SK-N-SH (cell line): ENCODE data around the gene MPDU1. TPM values are rescaled to one million over a fixed set of nuclear protein-coding genes. Genes with fewer than 3 reads are reported as not detected.

Experiments
- CTCF ChIA-PET: fragments of 300-600, 350-600 bp; formaldehyde crosslinking; extraction: SDS; loops from one replicate; lab custom pipeline; 2021; lab: Yijun Ruan, JAX
- POLR2A ChIA-PET: fragments of 350-600 bp; sonication (Branson Sonifier 250); formaldehyde crosslinking; extraction: SDS; loops from one replicate; lab custom pipeline; 2020; ENCODE audit warnings: antibody characterized with exemption, inconsistent platforms; lab: Yijun Ruan, JAX
- DNase-seq: peaks from one replicate; pipeline ENCODE4 v3.0.0; 2012
- H2AFZ ChIP-seq: fragments of 200-600 bp; sonication (generic); 2 replicates; pipeline ENCODE4 v1.8.1; 2016; ENCODE audit warnings: antibody characterized with exemption, mild to moderate bottlenecking, low read depth
- H3F3A ChIP-seq: fragments of 200-600 bp; sonication (generic); replicated peaks from 2 replicates; pipeline ENCODE3; 2016; ENCODE audit warnings: antibody characterized with exemption, mild to moderate bottlenecking; ENCODE audit not compliant: insufficient read depth
- H3K27ac ChIP-seq, 2 experiments: fragments of 200-500 bp in 1 of 2; fragments of 200-600 bp in 1 of 2; sonication (Bioruptor generic) in 1 of 2; sonication (generic), shearing (Covaris generic) in 1 of 2; 2 replicates each; pipeline versions ENCODE4 v1.5.1 to v1.6.1; 2014 to 2016; ENCODE audit warnings: low read depth in 2 of 2, inconsistent platforms in 1 of 2, low read length in 1 of 2, mild to moderate bottlenecking in 1 of 2, mixed read lengths in 1 of 2
- H3K27me3 ChIP-seq: fragments of 200-600 bp; sonication (generic), shearing (Covaris generic); 2 replicates; pipeline ENCODE4 v1.6.1; 2016; ENCODE audit warnings: mixed run types; ENCODE audit not compliant: insufficient read depth
- H3K36me3 ChIP-seq, 2 experiments: fragments of 200-500 bp in 1 of 2; fragments of 200-600 bp in 1 of 2; sonication (Bioruptor generic) in 1 of 2; sonication (generic) in 1 of 2; replicated peaks in 1 of 2; 2 replicates each; pipeline versions ENCODE3 to v1.5.1; 2014 to 2016; ENCODE audit warnings: low read length in 1 of 2, mild to moderate bottlenecking in 1 of 2; ENCODE audit not compliant: insufficient read depth in 2 of 2, control insufficient read depth in 1 of 2
- H3K4me1 ChIP-seq, 2 experiments: fragments of 200-500 bp in 1 of 2; fragments of 200-600 bp in 1 of 2; sonication (Bioruptor generic) in 1 of 2; sonication (generic), shearing (Covaris generic) in 1 of 2; 2 replicates each; pipeline versions ENCODE4 v1.5.1 to v1.6.1; 2014 to 2016; ENCODE audit warnings: low read depth in 1 of 2, low read length in 1 of 2, mixed run types in 1 of 2; ENCODE audit not compliant: insufficient read depth in 2 of 2, control insufficient read depth in 1 of 2
- H3K4me2 ChIP-seq: fragments of 200-600 bp; sonication (generic), shearing (Covaris generic); 2 replicates; pipeline ENCODE4 v1.6.1; 2017; ENCODE audit warnings: mixed run types
- H3K4me3 ChIP-seq, 2 experiments: fragments of 200-500 bp in 1 of 2; fragments of 200-600 bp in 1 of 2; sonication (Bioruptor generic) in 1 of 2; sonication (generic), shearing (Covaris generic) in 1 of 2; 2 replicates each; pipeline versions ENCODE4 v1.5.1 to v1.8.1; 2014 to 2016; ENCODE audit warnings: low read depth in 2 of 2, inconsistent platforms in 1 of 2, low read length in 1 of 2, mild to moderate bottlenecking in 1 of 2, mixed read lengths in 1 of 2, moderate library complexity in 1 of 2
- H3K79me2 ChIP-seq: fragments of 200-600 bp; sonication (generic); 2 replicates; pipeline ENCODE4 v1.8.1; 2017; ENCODE audit warnings: mild to moderate bottlenecking; ENCODE audit not compliant: insufficient read depth
- H3K9ac ChIP-seq: fragments of 200-600 bp; sonication (generic); 2 replicates; pipeline ENCODE4 v1.6.1; 2017; ENCODE audit warnings: mixed run types
- H3K9me2 ChIP-seq: fragments of 200-600 bp; sonication (generic); 2 replicates; pipeline ENCODE4 v1.6.1; 2017; ENCODE audit warnings: mixed run types
- H3K9me3 ChIP-seq: fragments of 200-600 bp; sonication (generic); 2 replicates; pipeline ENCODE4 v1.6.1; 2017; ENCODE audit warnings: mixed run types, mild to moderate bottlenecking, moderate library complexity
- H4K20me1 ChIP-seq: fragments of 200-600 bp; sonication (generic); 2 replicates; pipeline ENCODE4 v1.6.1; 2017; ENCODE audit warnings: mild to moderate bottlenecking, mixed run types; ENCODE audit not compliant: insufficient read depth
- CHD2 ChIP-seq: fragments of 150-350 bp; IDR thresholded peaks from 2 replicates; pipeline ENCODE4 v1.6.1; 2018; ENCODE audit warnings: low read length; ENCODE audit not compliant: partially characterized antibody
- FOXJ3 ChIP-seq: sonication (generic); formaldehyde crosslinking; IDR thresholded peaks from 2 replicates; pipeline ENCODE4 v1.5.1; 2020; ENCODE audit warnings: mild to moderate bottlenecking, missing genetic modification reagents
- GABPA ChIP-seq: IDR thresholded peaks from 2 replicates; pipeline ENCODE4 v1.4.0; 2012; ENCODE audit warnings: low read depth, mild to moderate bottlenecking
- MEF2A ChIP-seq: IDR thresholded peaks from 2 replicates; pipeline ENCODE4 v1.4.0; 2012; ENCODE audit warnings: low read depth, borderline replicate concordance
- MXI1 ChIP-seq: IDR thresholded peaks from 2 replicates; pipeline ENCODE4 v1.6.1; 2012; ENCODE audit warnings: mild to moderate bottlenecking, low read depth, low read length, improper control_type of control experiment
- NFIC ChIP-seq: IDR thresholded peaks from 2 replicates; pipeline ENCODE4 v1.4.0; 2012; ENCODE audit warnings: borderline replicate concordance
- PBX3 ChIP-seq: IDR thresholded peaks from 2 replicates; pipeline ENCODE4; 2012
- POLR2AphosphoS5 ChIP-seq: IDR thresholded peaks from 2 replicates; pipeline ENCODE4 v1.6.1; 2012; ENCODE audit warnings: low read depth, low read length
- RFX5 ChIP-seq: IDR thresholded peaks from 2 replicates; pipeline ENCODE4 v1.6.1; 2012; ENCODE audit warnings: mild to moderate bottlenecking, improper control_type of control experiment, low read length
- SIN3A ChIP-seq: IDR thresholded peaks from 2 replicates; pipeline ENCODE4 v1.6.1; 2012; ENCODE audit warnings: low read depth, mild to moderate bottlenecking, low read length, moderate library complexity, borderline replicate concordance
- TAF1 ChIP-seq: IDR thresholded peaks from 2 replicates; pipeline ENCODE4 v1.6.1; 2012; ENCODE audit warnings: low read depth, mild to moderate bottlenecking, low read length, moderate library complexity, borderline replicate concordance
- TCF12 ChIP-seq: IDR thresholded peaks from 2 replicates; pipeline ENCODE4 v1.4.0; 2012
- ZBTB33 ChIP-seq: IDR thresholded peaks from 2 replicates; pipeline ENCODE4 v1.4.0; 2012; ENCODE audit warnings: low read depth, borderline replicate concordance
- WGBS: methylation state at CpG from one replicate; pipeline ENCODE4 v1.1.6; 2017; ENCODE audit warnings: low lambda C conversion rate; 5-methylcytosine and 5-hydroxymethylcytosine counted together
- polyA plus RNA-seq, 3 experiments: library from polyadenylated mRNA; depleted of rRNA; stranded (reverse); fragments of >200 nt; gene quantifications; 2 replicates each; pipeline ENCODE4 v1.2.3, GENCODE V29; 2012
- TF ChIP-seq, protein P1 (sequence below): IDR thresholded peaks from 2 replicates; pipeline ENCODE4 v1.4.0; 2012; ENCODE audit warnings: low read depth
- TF ChIP-seq, protein P2 (sequence below): IDR thresholded peaks from 2 replicates; pipeline ENCODE4 v1.6.1; 2012; ENCODE audit warnings: mild to moderate bottlenecking, low read depth, low read length, moderate library complexity
- TF ChIP-seq, protein P3 (sequence below): IDR thresholded peaks from 2 replicates; pipeline ENCODE4 v1.4.0; 2012; ENCODE audit warnings: low read depth, borderline replicate concordance
- TF ChIP-seq, protein P4 (sequence below): fragments of 200-600 bp; sonication (generic); IDR thresholded peaks from 2 replicates; pipeline ENCODE4 v1.6.1; 2017; ENCODE audit warnings: antibody characterized with exemption, mild to moderate bottlenecking, moderate library complexity

Gene MPDU1
- polyA plus RNA-seq, 1 of the 3 experiments (the other 2 are of a cell fraction): 126 TPM

GRCh38 chr17:7573324-7574080 is 10.2 kb upstream of the MPDU1 start:
- Histone ChIP-seq H3K79me2 (peaks cover 70% of the 10 kb centered on the region), H2AFZ (no peak overlapping the region), H3K36me3 (peaks cover 67 to 71% of the 10 kb centered on the region in 2 experiments), H3K27ac (peak overlapping the region; percentile 92), H3K4me2 (peak overlapping the region; percentile 96), H3K9me2 (no peaks in the 10 kb centered on the region), H3K27me3 (no peaks in the 10 kb centered on the region), H3K4me3 (peak overlapping the region; percentile 98 to 100), H3K9me3 (no peaks in the 10 kb centered on the region), H3K9ac (peak overlapping the region; percentile 100), H4K20me1 (peaks cover 55% of the 10 kb centered on the region), H3K4me1 (peaks cover 16 to 33% of the 10 kb centered on the region in 2 experiments), H3F3A (peaks cover 71% of the 10 kb centered on the region)
- 2% methylated on average over 12 of the region's 71 CpGs for WGBS
- ChIA-PET POLR2A (interaction anchor here (1.0 to 4.3 kb wide), 5 partner anchors 11 to 113 kb away, joined by 3 to 37 read pairs (median 5); partner anchors contain the start of genes MPDU1, SENP3 and TNFSF13), CTCF (interaction anchor here (1.0 to 5.9 kb wide), 4 partner anchors 12 to 114 kb away, joined by 3 to 40 read pairs (median 6); partner anchors contain the start of genes SENP3 and TP53)
- peak; percentile 94 for DNase-seq
- TF ChIP-seq, protein P1, sequence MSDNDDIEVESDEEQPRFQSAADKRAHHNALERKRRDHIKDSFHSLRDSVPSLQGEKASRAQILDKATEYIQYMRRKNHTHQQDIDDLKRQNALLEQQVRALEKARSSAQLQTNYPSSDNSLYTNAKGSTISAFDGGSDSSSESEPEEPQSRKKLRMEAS: peak; percentile 93
- TF ChIP-seq TCF12: 0 out of 2 replicates have a peak, but pooled peaks have one; percentile 30
- TF ChIP-seq GABPA: peak; percentile 69
- TF ChIP-seq ZBTB33: no peak
- 0 out of 2 replicates have a peak, but pooled peaks have one; percentile 3 for TF ChIP-seq PBX3
- no peak for TF ChIP-seq RFX5
- TF ChIP-seq, protein P2, sequence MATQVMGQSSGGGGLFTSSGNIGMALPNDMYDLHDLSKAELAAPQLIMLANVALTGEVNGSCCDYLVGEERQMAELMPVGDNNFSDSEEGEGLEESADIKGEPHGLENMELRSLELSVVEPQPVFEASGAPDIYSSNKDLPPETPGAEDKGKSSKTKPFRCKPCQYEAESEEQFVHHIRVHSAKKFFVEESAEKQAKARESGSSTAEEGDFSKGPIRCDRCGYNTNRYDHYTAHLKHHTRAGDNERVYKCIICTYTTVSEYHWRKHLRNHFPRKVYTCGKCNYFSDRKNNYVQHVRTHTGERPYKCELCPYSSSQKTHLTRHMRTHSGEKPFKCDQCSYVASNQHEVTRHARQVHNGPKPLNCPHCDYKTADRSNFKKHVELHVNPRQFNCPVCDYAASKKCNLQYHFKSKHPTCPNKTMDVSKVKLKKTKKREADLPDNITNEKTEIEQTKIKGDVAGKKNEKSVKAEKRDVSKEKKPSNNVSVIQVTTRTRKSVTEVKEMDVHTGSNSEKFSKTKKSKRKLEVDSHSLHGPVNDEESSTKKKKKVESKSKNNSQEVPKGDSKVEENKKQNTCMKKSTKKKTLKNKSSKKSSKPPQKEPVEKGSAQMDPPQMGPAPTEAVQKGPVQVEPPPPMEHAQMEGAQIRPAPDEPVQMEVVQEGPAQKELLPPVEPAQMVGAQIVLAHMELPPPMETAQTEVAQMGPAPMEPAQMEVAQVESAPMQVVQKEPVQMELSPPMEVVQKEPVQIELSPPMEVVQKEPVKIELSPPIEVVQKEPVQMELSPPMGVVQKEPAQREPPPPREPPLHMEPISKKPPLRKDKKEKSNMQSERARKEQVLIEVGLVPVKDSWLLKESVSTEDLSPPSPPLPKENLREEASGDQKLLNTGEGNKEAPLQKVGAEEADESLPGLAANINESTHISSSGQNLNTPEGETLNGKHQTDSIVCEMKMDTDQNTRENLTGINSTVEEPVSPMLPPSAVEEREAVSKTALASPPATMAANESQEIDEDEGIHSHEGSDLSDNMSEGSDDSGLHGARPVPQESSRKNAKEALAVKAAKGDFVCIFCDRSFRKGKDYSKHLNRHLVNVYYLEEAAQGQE: peak; percentile 60; the same call in 1 of the 2 replicates
- peak; percentile 99 for TF ChIP-seq MXI1
- TF ChIP-seq NFIC: no peak; the same call in 1 of the 2 replicates
- no peak for TF ChIP-seq FOXJ3
- peak; percentile 86 for TF ChIP-seq TAF1
- peak; percentile 55; the same call in 1 of the 2 replicates for TF ChIP-seq POLR2AphosphoS5
- TF ChIP-seq, protein P3, sequence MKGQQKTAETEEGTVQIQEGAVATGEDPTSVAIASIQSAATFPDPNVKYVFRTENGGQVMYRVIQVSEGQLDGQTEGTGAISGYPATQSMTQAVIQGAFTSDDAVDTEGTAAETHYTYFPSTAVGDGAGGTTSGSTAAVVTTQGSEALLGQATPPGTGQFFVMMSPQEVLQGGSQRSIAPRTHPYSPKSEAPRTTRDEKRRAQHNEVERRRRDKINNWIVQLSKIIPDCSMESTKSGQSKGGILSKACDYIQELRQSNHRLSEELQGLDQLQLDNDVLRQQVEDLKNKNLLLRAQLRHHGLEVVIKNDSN: no peak
- peak; percentile 74 for TF ChIP-seq CHD2
- TF ChIP-seq SIN3A: peak; percentile 94; the same call in 1 of the 2 replicates
- TF ChIP-seq, protein P4, sequence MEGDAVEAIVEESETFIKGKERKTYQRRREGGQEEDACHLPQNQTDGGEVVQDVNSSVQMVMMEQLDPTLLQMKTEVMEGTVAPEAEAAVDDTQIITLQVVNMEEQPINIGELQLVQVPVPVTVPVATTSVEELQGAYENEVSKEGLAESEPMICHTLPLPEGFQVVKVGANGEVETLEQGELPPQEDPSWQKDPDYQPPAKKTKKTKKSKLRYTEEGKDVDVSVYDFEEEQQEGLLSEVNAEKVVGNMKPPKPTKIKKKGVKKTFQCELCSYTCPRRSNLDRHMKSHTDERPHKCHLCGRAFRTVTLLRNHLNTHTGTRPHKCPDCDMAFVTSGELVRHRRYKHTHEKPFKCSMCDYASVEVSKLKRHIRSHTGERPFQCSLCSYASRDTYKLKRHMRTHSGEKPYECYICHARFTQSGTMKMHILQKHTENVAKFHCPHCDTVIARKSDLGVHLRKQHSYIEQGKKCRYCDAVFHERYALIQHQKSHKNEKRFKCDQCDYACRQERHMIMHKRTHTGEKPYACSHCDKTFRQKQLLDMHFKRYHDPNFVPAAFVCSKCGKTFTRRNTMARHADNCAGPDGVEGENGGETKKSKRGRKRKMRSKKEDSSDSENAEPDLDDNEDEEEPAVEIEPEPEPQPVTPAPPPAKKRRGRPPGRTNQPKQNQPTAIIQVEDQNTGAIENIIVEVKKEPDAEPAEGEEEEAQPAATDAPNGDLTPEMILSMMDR: no peak
- TF ChIP-seq MEF2A: no peak
